ENCODE measurements around the gene ARPP19. TPM values are rescaled to one million over a fixed set of nuclear protein-coding genes. Genes with fewer than 3 reads are reported as not detected.
A peak's percentile ranks its signal among the peaks of the same experiment; 100 is the strongest.
"Not testable (repeated sequence)": the region's sequence is repeated elsewhere in the genome, so short reads cannot be mapped to it uniquely, and the experiment has no call there.

ARPP19 gene
- total and polyA plus RNA-seq, 12 donors = 19.1 to 184 (median 138) TPM

- no peaks in the 10 kb centered on the region for H3K36me3 ChIP-seq (replicated peaks in 1 of 2)
- H3K4me1 ChIP-seq (replicated peaks in 1 of 2) = peaks cover 5 to 74% of the 10 kb centered on the region in 2 donors
- no peak overlapping the region for H3K4me3 ChIP-seq
- no peaks in the 10 kb centered on the region for H3K9me3 ChIP-seq (replicated peaks in 1 of 3)
- no peak for DNase-seq
- peak overlapping the region in 2 of 5 donors; percentile 11 to 26 for H3K27ac ChIP-seq
- no peaks in the 10 kb centered on the region for H3K27me3 ChIP-seq
- intact Hi-C loops (cut with DNase I) = no loop called here
- no peak for TF ChIP-seq POLR2A (IDR thresholded peaks at IDR 0.05)
- no peak for TF ChIP-seq CTCF (IDR thresholded peaks at IDR 0.05)
These were observed 11.6 kb downstream of the ARPP19 start for GRCh38 chr15:52557274-52557641.

- intact Hi-C loops (cut with DNase I) = no loop called here
- 70 to 91% (median 77%) methylated on average over 3 of the region's 3 CpGs for WGBS, 4 donors
- Histone ChIP-seq H3K4me3 (no peak overlapping the region), H3K27me3 (no peaks in the 10 kb centered on the region), H3K4me1 (replicated peaks in 1 of 2) (peaks cover 5 to 72% of the 10 kb centered on the region in 2 donors), H3K36me3 (replicated peaks in 1 of 2) (peaks cover 0 to 2% of the 10 kb centered on the region in 2 donors), H3K27ac (peak overlapping the region in 1 of 5 donors; percentile 11), H3K9me3 (replicated peaks in 1 of 3) (no peaks in the 10 kb centered on the region)
- no peak for DNase-seq
- TF ChIP-seq POLR2A (IDR thresholded peaks at IDR 0.05) (no peak), CTCF (IDR thresholded peaks at IDR 0.05) (no peak)
These were observed 12.1 kb downstream of the ARPP19 start for GRCh38 chr15:52556524-52557273.

GRCh38 chr15:52552303-52552702, 16.5 kb downstream of the ARPP19 start:
- DNase-seq = no peak
- 60 to 88% (median 84%) methylated on average over 2 of the region's 2 CpGs for WGBS, 4 donors
- TF ChIP-seq CTCF (IDR thresholded peaks at IDR 0.05) (no peak), POLR2A (IDR thresholded peaks at IDR 0.05) (no peak)

GRCh38 chr15:52551762-52552161, 17.1 kb downstream of the ARPP19 start:
- H3K9me3 ChIP-seq (replicated peaks in 1 of 3) = no peaks in the 10 kb centered on the region
- H3K4me3 ChIP-seq = no peak overlapping the region
- 71 to 86% (median 80%) methylated on average over 6 of the region's 6 CpGs for WGBS, 4 donors
- peak overlapping the region in 2 of 5 donors; percentile 18 to 25 for H3K27ac ChIP-seq
- peak in 2 of 7 donors; percentile 19 to 28 for DNase-seq
- peaks cover 0 to 22% of the 10 kb centered on the region in 2 donors for H3K36me3 ChIP-seq (replicated peaks in 1 of 2)
- H3K4me1 ChIP-seq (replicated peaks in 1 of 2) = peaks cover 0 to 34% of the 10 kb centered on the region in 2 donors
- TF ChIP-seq POLR2A (IDR thresholded peaks at IDR 0.05) = no peak
- no peak for TF ChIP-seq CTCF (IDR thresholded peaks at IDR 0.05)
- intact Hi-C loops (cut with DNase I) = no loop called here
- H3K27me3 ChIP-seq = no peaks in the 10 kb centered on the region

More at GRCh38 chr15:52552303-52552702, 16.5 kb downstream of the ARPP19 start:
- no peaks in the 10 kb centered on the region for H3K9me3 ChIP-seq (replicated peaks in 1 of 3)
- H3K27ac ChIP-seq = peak overlapping the region in 1 of 5 donors; percentile 25
- peaks cover 0 to 40% of the 10 kb centered on the region in 2 donors for H3K4me1 ChIP-seq (replicated peaks in 1 of 2)
- peaks cover 0 to 20% of the 10 kb centered on the region in 2 donors for H3K36me3 ChIP-seq (replicated peaks in 1 of 2)
- H3K27me3 ChIP-seq = no peaks in the 10 kb centered on the region
- no peak overlapping the region for H3K4me3 ChIP-seq
- intact Hi-C loops (cut with DNase I) = no loop called here

GRCh38 chr15:52551186-52551585, 17.6 kb downstream of the ARPP19 start:
- intact Hi-C loops (cut with DNase I); H3K9me3 ChIP-seq (replicated peaks in 1 of 3); H3K27ac ChIP-seq; H3K27me3 ChIP-seq; H3K4me3 ChIP-seq; DNase-seq: not testable (repeated sequence)
- H3K4me1 ChIP-seq (replicated peaks in 1 of 2) = peaks cover 0 to 29% of the 10 kb centered on the region in 2 donors
- WGBS, 4 donors = 80 to 87% (median 82%) methylated on average over 1 of the region's 1 CpG
- peaks cover 0 to 27% of the 10 kb centered on the region in 2 donors for H3K36me3 ChIP-seq (replicated peaks in 1 of 2)

Data from adrenal gland (tissue), 12 donors.